Suppressor macrophage treated with lipopolysaccharide for 1 hour (primary cell): Measurements from ENCODE around the gene AKAP7.
"Not testable (repeated sequence)": the region's sequence is repeated elsewhere in the genome, so short reads cannot be mapped to it uniquely, and the experiment has no call there.

Experiments used
- DNase-seq, 3 donors: peaks; one replicate each; pipeline ENCODE4 v3.0.0-alpha.2; 2020 to 2022

AKAP7 gene

GRCh38 chr6:131257104-131257503, 121.8 kb downstream of the AKAP7 start:
- DNase-seq = no peak

- DNase-seq = no peak
Observed at GRCh38 chr6:131258010-131258652, 122.9 kb downstream of the AKAP7 start.

GRCh38 chr6:131258816-131259476, 123.7 kb downstream of the AKAP7 start:
- DNase-seq = no peak

- DNase-seq = not testable (repeated sequence)
Observed at GRCh38 chr6:131260960-131261359, 125.7 kb downstream of the AKAP7 start.

- peak in 1 of 3 donors; percentile 5 for DNase-seq
Observed at GRCh38 chr6:131262060-131262459, 126.8 kb downstream of the AKAP7 start.

GRCh38 chr6:131265939-131266338, 130.7 kb downstream of the AKAP7 start:
- no peak for DNase-seq

- DNase-seq = no peak
Observed at GRCh38 chr6:131268303-131268702, 133.0 kb downstream of the AKAP7 start.

- no peak for DNase-seq
Observed at GRCh38 chr6:131269565-131270391, 134.5 kb downstream of the AKAP7 start.

GRCh38 chr6:131270534-131270933, 135.3 kb downstream of the AKAP7 start:
- DNase-seq = no peak

- no peak for DNase-seq
Observed at GRCh38 chr6:131275273-131275672, 140.0 kb downstream of the AKAP7 start.

GRCh38 chr6:131277591-131277990, 142.3 kb downstream of the AKAP7 start:
- no peak for DNase-seq

- peak; percentile 21 to 35 (median 26) for DNase-seq
Observed at GRCh38 chr6:131281471-131282270, 146.4 kb downstream of the AKAP7 start.

- no peak for DNase-seq
Observed at GRCh38 chr6:131282365-131282764, 147.1 kb downstream of the AKAP7 start.

GRCh38 chr6:131283466-131284175, 148.4 kb downstream of the AKAP7 start:
- DNase-seq = no peak

GRCh38 chr6:131285548-131285947, 150.3 kb downstream of the AKAP7 start:
- DNase-seq = no peak

GRCh38 chr6:131286469-131287040, 151.3 kb downstream of the AKAP7 start:
- DNase-seq = no peak

- DNase-seq = no peak
Observed at GRCh38 chr6:131288214-131288613, 152.9 kb downstream of the AKAP7 start.

GRCh38 chr6:131290955-131291354, 155.7 kb downstream of the AKAP7 start:
- DNase-seq = no peak

- DNase-seq = no peak
Observed at GRCh38 chr6:131292145-131292938, 157.1 kb downstream of the AKAP7 start.

- no peak for DNase-seq
Observed at GRCh38 chr6:131293472-131293911, 158.2 kb downstream of the AKAP7 start.

GRCh38 chr6:131295081-131295480, 159.8 kb downstream of the AKAP7 start:
- no peak for DNase-seq
